DMS 273 (cell line): ENCODE data around the gene STMP1.

Source experiments
- DNase-seq: peaks from one replicate; lab custom pipeline; 2025; ENCODE audit not compliant: unreplicated experiment; lab: John Stamatoyannopoulos, UW

Gene STMP1

GRCh38 chr7:135718794-135719437 is 56.6 kb downstream of the STMP1 start:
- DNase-seq, result peak; percentile 27

GRCh38 chr7:135719688-135720087 is 57.4 kb downstream of the STMP1 start:
- no peak for DNase-seq

GRCh38 chr7:135721198-135721820 is 59.0 kb downstream of the STMP1 start:
- no peak for DNase-seq

- no peak for DNase-seq
These were observed 61.1 kb downstream of the STMP1 start for GRCh38 chr7:135723411-135723810.
